Esophagus muscularis mucosa (tissue), 4 donors: ENCODE results near the gene COG5.

Source experiments
- CTCF ChIP-seq, 3 experiments: fragments of 200-600 bp in 2 of 3; fragments of 450-650 bp in 1 of 3; sonication (generic) in 2 of 3; IDR thresholded peaks; one replicate each; pipeline ENCODE4 v1.5.1; 2017 to 2019; ENCODE audit warnings: antibody characterized with exemption in 3 of 3, mild to moderate bottlenecking in 2 of 3, moderate library complexity in 1 of 3
- EP300 ChIP-seq: sonication (generic); formaldehyde crosslinking; IDR thresholded peaks from one replicate; pipeline ENCODE4 v1.6.1; 2017; ENCODE audit warnings: antibody characterized with exemption
- POLR2A ChIP-seq: fragments of 450-650 bp; IDR thresholded peaks from one replicate; pipeline ENCODE4 v1.6.1; 2017; ENCODE audit warnings: antibody characterized with exemption, moderate library complexity, mild to moderate bottlenecking, low read depth
- POLR2AphosphoS5 ChIP-seq, 2 donors: sonication (generic); formaldehyde crosslinking; IDR thresholded peaks; one replicate each; pipeline ENCODE4 v1.6.1; 2017; ENCODE audit warnings: antibody characterized with exemption in 2 of 2

GRCh38 chr7:107610323-107610722 is 46.6 kb upstream of the COG5 start:
- TF ChIP-seq POLR2AphosphoS5 (IDR thresholded peaks at IDR 0.05): no peak
- no peak for TF ChIP-seq POLR2A
- TF ChIP-seq CTCF (IDR thresholded peaks at IDR 0.05): no peak
- no peak for TF ChIP-seq EP300
